Urothelium cell line (cell line): ENCODE data around the gene TMEM63A.

Source experiments
- DNase-seq: peaks from one replicate; pipeline ENCODE4 v3.0.0; 2011; ENCODE audit warnings: low spot score, mixed read lengths
- FAIRE-seq: peaks from 2 replicates; lab custom pipeline; 2011; peaks lifted over from hg19 to GRCh38; lab: Jason Lieb, UNC

TMEM63A gene

DNA sequence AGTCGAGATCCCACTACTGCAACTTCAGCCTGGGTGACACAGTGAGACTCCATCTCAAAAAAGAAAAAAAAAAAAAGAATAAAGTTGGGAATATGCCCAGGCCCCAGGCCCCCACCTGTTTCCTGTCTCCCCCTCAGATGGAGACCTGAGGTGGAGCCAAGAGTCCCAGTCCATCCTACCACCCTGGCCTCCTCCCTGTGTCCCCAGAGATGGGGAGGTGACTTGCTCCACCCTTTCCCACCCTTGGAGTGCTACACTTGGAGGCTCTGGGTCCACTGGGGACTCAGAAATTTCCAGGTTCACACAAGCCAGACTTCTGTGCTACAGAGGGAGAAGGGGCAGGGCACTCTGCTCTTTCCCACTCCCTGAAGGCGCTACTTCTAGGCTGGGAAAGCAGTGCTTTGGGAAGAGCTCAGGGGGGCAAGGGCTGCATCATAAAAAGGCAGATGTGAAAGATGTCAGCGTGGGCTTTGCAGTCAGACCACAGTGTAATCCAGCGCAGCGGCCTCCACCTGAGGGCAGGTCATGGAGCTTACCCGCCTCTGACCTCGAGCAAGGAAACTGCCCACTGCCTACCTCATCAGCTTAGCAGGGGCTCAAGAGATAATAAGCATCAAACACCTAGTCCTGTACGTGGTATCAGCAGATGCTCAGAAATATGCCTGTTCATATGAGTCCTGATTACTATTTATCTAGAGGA is 13.4 kb downstream of the TMEM63A start:
- FAIRE-seq (no peak), DNase-seq (no peak)

DNA sequence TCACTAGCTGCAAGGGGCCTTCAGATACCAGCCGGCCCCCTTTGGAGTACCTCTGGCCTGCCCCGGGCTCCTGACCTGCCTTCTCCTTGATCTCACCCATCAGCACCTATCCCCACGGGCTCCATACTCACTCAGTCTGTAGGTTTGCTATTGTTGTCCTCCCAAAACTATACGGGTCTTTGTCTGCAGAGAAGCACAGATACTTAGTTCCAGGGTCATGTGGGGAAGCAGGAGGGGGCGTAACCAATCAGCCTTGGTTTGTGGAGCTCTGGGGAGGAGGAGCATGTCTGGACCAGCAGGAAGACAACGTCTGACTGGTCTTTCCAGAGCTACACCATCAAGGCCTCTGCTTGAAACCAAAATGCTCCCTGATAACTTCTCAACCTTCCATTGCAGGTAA is 15.2 kb downstream of the TMEM63A start:
- DNase-seq (no peak), FAIRE-seq (no peak)

DNA sequence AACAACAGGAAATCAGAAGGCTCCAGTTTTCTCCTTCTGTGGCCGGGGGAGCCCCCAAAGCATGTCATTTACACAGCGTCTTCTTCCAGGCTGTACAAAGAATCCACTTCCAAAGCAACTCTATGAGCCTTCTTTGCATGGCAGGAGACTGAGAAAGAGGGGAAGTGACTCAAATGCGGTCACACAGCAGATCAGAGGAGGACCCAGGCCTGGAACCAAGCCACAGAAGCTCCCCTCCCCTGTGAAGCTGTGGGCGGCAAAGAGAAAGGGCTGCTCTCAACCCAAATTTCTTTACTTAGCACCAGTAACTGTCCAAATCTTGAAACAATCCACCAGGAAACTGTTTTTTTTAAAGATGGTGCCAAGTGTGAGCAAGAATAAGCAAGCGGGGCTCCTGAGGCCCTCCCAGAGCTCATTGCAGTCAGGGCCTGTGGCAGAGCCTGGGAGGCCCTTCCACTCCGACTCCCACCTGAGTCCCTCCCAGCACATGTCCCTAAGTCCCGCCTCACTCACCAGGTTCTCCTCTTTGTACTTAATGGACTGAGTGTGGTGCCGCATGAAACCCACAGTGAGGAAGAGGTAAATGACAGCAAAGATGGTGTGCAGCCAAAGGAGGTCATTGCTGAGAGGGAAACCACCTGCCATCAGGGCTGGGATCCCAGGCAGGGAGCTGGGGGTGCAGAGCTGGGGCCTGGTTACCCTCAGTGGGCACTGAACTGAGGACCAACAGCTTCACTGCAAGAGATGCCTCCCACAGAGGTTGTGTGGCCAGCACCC is 15.9 kb downstream of the TMEM63A start:
- FAIRE-seq (no peak), DNase-seq (peak; percentile 32)

DNA sequence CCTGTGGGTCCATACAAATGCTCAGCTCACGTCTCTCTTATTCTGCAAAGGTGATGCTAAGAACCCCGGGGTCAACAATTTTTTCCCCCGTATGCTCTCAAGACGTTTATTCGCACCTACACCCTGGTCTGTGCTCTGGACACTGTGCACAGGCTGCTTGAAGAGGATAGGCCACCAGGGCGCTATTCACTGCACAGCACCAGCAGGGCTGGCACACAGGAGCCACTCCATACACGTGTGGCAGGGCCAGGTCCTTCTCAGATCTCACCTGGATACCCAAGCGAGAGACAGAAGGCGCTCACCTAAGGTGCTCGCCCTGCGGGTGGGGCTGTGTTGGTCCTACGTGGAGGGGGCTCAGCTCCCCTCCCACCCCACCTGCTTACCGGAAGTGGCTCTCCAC is 16.7 kb downstream of the TMEM63A start:
- no peak for DNase-seq
- FAIRE-seq, result no peak

DNA sequence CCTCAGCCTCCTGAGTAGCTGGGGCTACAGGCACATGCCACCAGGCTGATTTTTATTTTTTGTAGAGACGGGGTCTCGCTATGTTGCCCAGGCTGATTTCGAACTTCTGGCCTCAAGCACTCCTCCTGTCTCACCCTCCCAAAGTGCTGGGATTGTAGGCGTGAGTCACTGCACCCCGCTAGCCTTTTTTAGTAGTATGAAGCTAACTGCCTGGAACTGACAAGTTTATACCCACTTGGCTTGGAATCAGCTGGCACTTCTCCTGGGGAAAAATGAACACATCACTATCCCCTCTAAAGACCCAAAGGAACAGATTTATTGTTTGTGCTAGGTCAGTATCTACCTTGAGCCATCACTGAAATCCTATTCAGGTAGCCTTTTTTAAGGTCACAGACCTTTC is 19.0 kb downstream of the TMEM63A start:
- DNase-seq, result no peak
- FAIRE-seq, result no peak

DNA sequence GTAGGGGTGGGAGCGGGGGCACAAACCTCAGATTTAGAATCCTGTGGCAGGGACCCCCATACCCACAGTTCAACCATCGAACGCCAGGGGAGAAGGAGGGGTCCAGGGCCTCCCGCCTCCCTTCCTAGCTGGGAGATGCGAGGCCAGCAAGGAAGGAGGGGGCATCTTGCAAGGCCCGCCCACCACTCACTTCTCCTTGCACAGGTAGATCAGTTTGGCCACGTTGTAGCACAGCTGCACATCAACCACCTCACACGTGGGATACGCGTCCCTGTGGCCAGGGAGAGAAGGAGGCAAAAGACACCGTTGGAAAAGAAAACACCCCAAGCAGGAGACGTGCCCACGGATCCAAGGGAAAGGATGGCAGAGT is 19.6 kb downstream of the TMEM63A start:
- DNase-seq (no peak), FAIRE-seq (no peak)

DNA sequence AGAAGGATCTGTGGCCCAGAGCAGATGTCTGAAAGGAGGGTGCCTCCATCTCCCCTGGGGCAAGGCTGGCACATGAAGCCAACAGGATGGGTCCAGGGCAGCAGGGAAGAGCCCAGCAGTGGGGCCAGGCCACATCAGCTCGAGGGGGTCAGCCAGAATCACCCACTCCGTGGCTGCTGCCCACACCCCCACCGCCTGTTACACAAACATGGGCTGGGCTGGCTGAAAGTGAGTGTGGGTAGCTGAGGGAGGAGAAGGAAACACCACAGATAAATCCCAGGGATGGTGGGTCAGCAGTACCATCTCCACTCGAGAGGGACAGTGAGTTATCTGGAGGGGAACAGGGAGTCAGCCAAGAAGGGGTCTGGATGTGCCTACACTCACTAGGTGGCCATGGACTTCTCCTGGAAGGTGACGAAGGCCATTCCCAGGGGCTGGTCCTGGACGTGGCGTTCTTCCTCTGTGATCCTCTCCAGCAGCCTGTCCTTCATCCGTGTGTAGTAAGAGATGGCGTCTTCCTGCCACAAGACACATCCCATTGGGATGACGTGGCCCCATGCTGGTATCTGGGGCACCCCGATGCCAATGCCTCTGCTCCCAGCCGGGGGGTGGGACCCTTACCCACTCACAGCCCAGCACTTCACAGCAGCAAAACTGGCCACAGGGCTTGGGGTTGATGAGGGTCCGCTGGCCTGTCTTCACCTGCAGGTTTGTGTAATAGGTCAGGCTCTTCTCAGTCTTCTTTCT is 20.2 kb downstream of the TMEM63A start:
- no peak for FAIRE-seq
- DNase-seq, result no peak

DNA sequence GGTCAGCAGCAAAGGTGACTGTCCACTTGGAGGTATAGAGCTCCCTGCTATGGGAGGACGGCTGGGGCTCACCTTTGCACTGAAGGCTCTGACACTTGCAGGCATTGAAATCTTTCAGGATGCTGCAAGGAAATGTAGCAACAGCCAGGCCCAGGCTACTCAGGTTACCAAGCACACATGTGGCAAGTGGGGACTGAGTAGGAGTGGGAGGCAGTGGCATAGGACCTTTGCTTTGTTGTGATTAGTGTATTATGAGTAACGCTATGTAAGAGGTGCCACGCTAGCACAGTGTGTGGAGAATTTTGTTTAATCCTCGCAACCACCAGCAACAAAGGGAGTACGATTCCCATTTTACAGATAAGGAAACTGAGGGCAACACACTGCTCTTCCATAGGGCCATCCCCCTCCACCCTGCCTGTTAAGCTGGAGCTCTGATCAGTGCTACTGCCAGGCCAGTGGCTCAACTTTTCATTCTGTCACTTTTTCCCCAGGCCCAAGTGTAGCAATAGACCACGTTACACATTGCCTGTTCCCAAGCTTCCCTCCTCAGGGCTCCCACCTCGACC is 21.2 kb downstream of the TMEM63A start:
- FAIRE-seq, result no peak
- DNase-seq, result no peak

DNA sequence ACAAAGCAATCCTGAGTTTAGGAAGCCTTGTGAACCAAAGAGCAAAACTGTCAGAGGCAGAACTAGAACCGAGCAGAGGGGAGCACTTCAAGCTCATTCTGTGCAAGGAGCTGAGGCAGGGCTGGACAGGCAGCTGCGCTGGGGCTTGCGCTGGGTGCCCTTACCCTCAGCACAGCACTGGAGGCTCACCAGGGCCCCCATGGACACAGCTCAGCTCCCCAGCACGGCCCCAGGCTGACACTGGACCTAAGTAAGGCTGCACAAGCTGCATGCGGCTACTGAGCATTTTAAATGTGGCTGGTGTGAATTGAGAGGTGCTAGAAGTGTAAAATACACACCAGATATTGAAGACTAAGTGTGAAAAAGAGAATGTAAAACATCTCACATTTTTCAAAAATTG is 22.1 kb downstream of the TMEM63A start:
- DNase-seq (no peak), FAIRE-seq (no peak)

DNA sequence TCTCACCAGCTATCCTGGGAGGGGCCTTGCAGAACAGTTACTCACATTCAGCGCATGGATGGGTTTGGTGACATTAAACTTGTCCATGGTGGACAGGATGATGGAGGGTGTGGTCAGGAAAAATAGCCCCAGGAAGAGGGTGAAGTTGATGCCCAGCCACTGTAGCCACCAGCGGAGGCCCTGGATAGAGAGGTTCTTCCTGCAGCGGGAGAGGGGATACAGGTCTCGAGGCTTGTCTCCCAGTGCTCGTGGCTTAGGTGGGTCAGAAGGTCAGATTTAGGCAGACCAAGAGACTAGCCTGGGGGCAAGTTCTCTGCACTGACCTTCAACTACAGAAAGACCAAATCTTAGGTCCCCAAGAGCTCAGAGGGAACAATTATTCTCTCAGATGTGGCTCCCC is 23.0 kb downstream of the TMEM63A start:
- no peak for FAIRE-seq

DNA sequence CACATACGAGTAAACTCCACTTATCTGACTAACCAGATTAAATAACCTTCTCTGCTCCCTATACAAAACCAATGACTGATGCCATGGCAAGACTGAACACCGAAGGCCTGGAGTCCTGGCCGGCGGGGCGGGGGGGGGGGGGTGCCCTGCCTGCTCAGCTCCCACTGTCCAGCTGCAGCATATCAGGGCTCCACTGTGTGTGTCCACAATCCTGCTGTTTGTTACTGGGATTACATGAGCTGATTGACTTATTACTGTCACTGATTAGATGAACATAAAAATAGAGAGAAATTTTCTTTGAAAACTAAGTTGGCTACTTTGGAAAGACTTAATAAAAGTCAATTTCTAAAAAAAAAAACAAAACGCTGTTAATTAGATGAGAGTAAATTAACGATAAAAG is 24.9 kb downstream of the TMEM63A start:
- no peak for DNase-seq
- FAIRE-seq, result no peak

More for the DNA sequence above, 23.0 kb downstream of the TMEM63A start:
- DNase-seq, result no peak

DNA sequence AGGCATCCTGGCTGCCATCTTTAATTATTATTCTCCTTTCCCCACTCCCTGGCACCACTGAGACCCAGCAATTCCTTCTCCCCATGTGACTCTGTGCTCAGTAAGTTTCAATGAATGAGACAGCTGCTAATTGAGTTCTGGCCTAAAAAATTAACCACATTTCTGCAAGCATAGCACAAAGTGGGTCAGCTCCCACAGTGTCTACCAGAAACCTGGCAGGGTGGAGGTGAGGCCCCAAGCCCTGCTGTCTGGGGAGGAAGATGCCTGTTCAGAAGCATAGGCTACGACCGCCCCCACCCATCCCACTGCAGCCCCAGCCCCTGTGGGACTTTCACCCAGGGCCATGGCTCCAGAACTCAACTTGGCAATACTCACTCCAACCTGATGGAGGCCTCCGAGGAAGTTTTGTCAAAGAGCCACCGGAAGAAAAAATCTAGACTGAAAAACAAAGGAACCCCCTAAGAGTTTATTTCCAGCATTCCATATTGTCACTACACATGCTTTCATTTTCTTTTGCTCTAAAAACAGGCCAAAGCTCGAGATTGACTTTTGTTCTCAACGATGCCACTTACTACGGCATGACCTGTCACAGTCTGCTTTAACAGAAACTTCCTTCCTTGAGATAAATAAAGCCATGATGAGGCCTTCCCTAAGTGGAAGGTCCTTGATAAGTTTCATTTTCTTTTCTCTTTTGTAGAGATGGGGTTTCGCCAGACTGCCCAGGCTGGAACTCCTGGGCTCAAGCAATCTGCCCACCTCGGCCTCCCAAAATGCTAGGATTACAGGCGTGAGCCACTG is 26.5 kb downstream of the TMEM63A start:
- no peak for FAIRE-seq
- DNase-seq, result no peak

DNA sequence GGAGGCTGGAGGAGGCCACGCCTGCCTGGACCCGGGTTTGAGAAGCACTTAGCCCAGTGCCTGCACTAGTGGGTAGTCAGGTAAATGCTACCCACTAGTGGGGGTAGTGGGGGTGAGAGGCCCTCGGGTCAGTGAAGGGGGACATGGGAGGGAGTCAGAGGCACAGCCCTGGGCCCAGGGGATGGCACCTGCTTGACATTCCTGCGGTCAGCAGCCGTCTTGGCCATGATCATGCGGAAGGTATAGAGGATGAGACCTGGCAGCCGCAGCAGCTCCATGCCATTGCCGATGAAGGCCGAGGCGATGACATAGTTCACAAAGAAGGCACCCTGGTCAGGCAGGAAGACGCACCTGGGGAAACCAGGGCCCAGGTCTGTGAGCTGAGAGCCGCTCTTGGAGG is 28.7 kb downstream of the TMEM63A start:
- no peak for DNase-seq
- no peak for FAIRE-seq

DNA sequence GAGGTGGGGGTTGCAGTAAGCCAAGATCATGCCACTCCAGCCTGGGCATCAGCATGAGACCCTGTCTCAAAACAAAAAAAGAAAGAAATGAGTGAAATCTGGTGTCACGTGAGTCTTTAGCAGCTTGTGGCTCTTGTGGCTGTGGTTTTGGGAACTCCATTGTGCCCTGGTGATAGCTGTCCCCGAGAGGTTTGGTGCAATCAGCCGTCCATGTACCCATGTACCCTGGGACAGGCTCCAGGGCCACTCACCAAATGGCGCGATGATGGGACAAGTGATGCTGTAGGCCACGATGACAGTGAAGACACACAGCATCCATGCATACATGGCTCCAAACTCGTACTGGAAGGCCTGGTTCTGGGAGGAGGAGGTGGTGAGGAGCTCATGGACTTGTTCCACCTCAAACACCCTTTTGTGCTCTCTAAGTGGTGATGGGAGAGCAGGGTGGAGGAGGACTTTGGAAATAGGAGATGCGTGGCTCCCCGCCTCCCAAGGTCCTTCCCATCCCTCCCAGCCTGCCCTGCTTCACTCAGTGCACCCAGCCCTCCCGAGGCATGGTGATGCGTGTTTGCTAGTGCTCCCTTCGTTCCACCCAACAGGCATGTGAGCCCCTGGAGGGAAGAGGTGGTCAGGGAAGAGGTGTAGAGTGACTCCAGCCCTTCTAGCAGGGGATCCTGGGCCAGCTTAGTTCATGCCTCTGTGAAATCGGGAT is 29.6 kb downstream of the TMEM63A start:
- DNase-seq (no peak), FAIRE-seq (no peak)

DNA sequence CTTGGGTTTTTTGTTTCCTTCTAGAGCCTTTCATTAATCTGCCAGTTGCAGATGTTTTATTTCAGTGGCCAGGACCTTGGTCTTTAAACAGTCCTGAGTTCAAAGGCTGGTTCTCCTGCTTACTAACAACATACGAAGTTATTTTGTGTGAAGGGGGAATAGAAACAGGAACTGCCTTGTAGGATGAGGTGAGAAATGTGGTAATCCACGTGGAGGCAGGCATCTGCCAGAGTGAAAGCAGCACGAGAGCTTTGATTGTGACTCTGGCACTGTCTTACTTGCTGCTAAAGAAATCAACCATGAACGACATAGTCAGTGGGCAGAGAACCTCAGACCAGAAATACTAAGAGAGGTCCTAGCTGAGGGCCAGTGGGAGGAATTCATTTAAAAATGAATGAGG is 30.4 kb downstream of the TMEM63A start:
- FAIRE-seq, result no peak

DNA sequence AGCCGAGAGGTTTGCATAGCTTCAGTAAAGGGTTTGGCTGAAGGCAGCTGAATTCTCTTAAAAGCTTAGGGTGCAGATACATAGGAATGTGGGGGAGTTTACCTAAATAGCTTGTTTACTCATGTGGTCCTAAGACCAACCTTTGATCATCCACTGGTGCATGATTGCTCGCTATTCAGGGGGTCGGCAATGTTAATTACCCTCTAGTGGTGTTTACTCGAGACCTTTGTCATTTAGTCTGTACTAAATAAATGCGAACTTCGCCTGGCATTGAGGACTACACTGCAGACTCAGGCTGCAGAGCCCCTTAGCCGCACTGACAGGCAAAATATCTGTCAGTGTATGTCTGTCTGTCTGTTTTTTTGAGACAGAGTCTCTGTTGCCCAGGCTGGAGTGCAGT is 31.8 kb downstream of the TMEM63A start:
- FAIRE-seq, result no peak
- DNase-seq, result no peak

More for the DNA sequence above, 30.4 kb downstream of the TMEM63A start:
- no peak for DNase-seq

DNA sequence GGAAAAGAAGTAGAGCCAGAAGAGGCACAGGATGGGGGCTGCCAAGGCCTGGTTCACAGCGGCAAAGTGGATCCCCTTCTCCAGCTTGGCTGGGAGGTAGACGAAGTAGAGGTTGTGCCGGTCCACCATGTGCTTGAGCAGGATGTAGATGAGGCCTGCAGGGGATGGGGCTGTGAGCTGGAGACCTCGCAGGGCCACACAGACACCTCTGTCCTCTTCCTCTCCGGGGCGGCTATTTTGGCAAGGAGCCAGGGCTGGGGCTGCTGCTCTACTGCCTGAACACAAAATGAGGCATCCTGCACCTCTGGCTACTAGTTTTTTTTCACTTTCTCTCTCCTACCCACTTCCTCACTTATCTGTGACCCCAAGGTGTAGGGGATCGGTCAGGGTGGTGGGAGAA is 32.3 kb downstream of the TMEM63A start:
- no peak for FAIRE-seq
- no peak for DNase-seq

DNA sequence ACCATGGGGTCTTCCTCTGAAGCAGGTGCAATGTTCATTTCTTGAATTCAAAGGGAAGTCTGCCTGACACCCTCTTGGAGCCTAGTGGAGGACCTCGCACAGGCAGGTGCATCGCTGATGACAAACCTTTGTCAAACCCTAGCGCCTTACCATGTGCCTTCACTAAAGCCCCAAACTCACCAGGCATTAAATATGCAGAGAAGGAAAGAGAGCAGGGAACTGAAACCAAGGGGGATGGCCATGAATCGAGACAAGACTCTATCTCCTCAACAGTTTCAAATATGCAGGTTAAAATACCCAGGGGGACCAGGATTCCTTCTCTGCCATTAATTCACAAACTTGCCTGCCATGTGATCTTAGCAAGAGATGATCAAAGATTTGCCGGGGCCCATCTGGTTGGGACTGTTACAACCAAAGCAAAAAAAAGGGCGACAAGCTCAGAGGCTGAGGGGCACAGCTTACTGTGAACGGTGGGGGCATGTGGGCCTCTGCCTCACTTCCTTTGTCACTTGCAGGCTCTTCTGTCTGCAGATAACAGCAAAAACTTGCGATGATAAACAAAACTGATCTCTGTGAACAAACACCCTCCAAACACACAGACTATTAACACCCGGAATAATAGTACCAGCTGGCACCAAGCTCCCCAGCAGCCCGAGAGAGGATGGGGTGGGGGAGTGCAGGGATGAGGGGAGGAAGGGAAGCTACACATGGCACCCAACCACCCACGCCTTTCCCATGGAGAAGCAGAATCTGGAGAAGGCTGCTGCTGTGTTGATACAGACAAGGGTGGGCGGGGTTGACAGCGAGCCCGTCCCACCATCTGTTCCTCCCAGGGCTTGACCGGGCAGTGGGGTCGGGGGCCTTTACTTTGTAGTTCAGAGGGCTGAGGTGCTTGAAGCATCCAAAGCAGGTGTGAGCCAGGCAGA is 33.9 kb downstream of the TMEM63A start:
- DNase-seq (no peak), FAIRE-seq (no peak)

DNA sequence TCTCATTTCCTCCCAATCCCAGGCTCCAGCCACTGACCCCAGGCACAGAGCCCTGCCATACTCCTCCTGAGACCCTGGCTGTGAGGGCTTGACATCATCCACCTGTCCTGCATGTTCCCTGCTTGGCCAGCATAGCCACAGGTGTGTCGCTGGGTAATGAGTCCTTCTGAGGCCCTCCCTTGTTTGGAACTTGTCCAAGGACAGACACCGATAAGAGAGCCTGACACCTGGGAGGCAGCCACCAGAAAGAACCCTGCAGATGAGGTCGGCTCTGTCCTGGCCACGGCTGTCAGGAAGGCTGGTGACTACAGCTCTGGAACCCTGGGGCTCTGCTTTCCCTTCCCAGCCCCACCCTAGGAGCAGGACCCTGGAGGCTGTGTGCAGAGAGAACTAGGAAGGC is 34.6 kb downstream of the TMEM63A start:
- FAIRE-seq (no peak), DNase-seq (no peak)
